Measurements from ENCODE around the gene AMBP.

DNA sequence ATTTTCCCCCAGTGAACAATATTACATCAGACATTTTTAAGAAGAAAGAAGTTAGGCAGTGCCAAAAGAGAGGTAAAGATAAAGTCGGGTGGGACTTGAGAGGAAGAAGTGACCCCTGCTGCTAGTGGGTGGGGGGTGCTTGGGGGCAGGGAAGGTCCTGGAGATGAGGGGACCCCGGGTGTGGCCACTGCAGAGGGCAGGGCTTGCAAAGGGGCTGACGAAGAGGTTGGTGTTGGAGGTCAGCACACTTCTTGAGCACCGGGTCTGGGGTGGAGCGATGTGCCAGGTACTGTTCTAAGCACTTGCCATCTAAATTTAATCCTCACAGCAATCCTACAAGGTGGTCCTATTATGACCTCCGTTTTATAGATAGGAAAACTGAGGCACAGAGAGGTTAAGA is 62.0 kb downstream of the AMBP start:
- TF ChIP-seq, protein P1, sequence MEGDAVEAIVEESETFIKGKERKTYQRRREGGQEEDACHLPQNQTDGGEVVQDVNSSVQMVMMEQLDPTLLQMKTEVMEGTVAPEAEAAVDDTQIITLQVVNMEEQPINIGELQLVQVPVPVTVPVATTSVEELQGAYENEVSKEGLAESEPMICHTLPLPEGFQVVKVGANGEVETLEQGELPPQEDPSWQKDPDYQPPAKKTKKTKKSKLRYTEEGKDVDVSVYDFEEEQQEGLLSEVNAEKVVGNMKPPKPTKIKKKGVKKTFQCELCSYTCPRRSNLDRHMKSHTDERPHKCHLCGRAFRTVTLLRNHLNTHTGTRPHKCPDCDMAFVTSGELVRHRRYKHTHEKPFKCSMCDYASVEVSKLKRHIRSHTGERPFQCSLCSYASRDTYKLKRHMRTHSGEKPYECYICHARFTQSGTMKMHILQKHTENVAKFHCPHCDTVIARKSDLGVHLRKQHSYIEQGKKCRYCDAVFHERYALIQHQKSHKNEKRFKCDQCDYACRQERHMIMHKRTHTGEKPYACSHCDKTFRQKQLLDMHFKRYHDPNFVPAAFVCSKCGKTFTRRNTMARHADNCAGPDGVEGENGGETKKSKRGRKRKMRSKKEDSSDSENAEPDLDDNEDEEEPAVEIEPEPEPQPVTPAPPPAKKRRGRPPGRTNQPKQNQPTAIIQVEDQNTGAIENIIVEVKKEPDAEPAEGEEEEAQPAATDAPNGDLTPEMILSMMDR (IDR thresholded peaks at IDR 0.05; ENCODE audit: low read depth, low read length, missing input control), result no peak
- TF ChIP-seq JUND (IDR thresholded peaks at IDR 0.05), result no peak
- no peak for TF ChIP-seq FOXA2 (IDR thresholded peaks at IDR 0.05)
- TF ChIP-seq, protein P2, sequence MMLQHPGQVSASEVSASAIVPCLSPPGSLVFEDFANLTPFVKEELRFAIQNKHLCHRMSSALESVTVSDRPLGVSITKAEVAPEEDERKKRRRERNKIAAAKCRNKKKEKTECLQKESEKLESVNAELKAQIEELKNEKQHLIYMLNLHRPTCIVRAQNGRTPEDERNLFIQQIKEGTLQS (IDR thresholded peaks at IDR 0.05), result no peak
- no peak for TF ChIP-seq EGR1 (IDR thresholded peaks at IDR 0.05; ENCODE audit: low read depth in 2 of 2)
- TF ChIP-seq GABPA (IDR thresholded peaks at IDR 0.05 in 1 of 2, conservative IDR thresholded peaks at IDR 0.05 in 1 of 2), result no peak
- no peak for TF ChIP-seq TAF1 (conservative IDR thresholded peaks at IDR 0.05)
- no peak for TF ChIP-seq RAD21 (IDR thresholded peaks at IDR 0.05)
- TF ChIP-seq, protein P3, sequence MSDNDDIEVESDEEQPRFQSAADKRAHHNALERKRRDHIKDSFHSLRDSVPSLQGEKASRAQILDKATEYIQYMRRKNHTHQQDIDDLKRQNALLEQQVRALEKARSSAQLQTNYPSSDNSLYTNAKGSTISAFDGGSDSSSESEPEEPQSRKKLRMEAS (IDR thresholded peaks at IDR 0.05), result no peak
